ENCODE data around the gene CUEDC1.
"Not testable (repeated sequence)": the region's sequence is repeated elsewhere in the genome, so short reads cannot be mapped to it uniquely, and the experiment has no call there.

The CUEDC1 gene

GRCh38 chr17:57984261-57984890, 29.2 kb upstream of the CUEDC1 start:
- TF ChIP-seq CTCF (conservative IDR thresholded peaks at IDR 0.05; ENCODE audit: low read length) = no peak
- H3K4me3 ChIP-seq (ENCODE audit: low read length) = peak overlapping the region; percentile 25
- peak; percentile 87 for DNase-seq (ENCODE audit: low read depth)

GRCh38 chr17:57983446-57983845, 28.2 kb upstream of the CUEDC1 start:
- no peak for DNase-seq (ENCODE audit: low read depth)
- H3K4me3 ChIP-seq (ENCODE audit: low read length) = no peak overlapping the region
- no peak for TF ChIP-seq CTCF (conservative IDR thresholded peaks at IDR 0.05; ENCODE audit: low read length)

GRCh38 chr17:57982452-57983170, 27.4 kb upstream of the CUEDC1 start:
- no peak for TF ChIP-seq CTCF (conservative IDR thresholded peaks at IDR 0.05; ENCODE audit: low read length)
- H3K4me3 ChIP-seq (ENCODE audit: low read length) = no peak overlapping the region
- DNase-seq (ENCODE audit: low read depth) = no peak

GRCh38 chr17:57980522-57980921, 25.3 kb upstream of the CUEDC1 start:
- H3K4me3 ChIP-seq (ENCODE audit: low read length) = no peak overlapping the region
- DNase-seq (ENCODE audit: low read depth) = no peak
- no peak for TF ChIP-seq CTCF (conservative IDR thresholded peaks at IDR 0.05; ENCODE audit: low read length)

GRCh38 chr17:57979076-57979475, 23.9 kb upstream of the CUEDC1 start:
- TF ChIP-seq CTCF (conservative IDR thresholded peaks at IDR 0.05; ENCODE audit: low read length) = no peak
- DNase-seq (ENCODE audit: low read depth) = no peak
- no peak overlapping the region for H3K4me3 ChIP-seq (ENCODE audit: low read length)

- H3K4me3 ChIP-seq (ENCODE audit: low read length) = no peak overlapping the region
- TF ChIP-seq CTCF (conservative IDR thresholded peaks at IDR 0.05; ENCODE audit: low read length) = no peak
- DNase-seq (ENCODE audit: low read depth) = no peak
Observed at GRCh38 chr17:57976594-57976993, 21.4 kb upstream of the CUEDC1 start.

- no peak overlapping the region for H3K4me3 ChIP-seq (ENCODE audit: low read length)
Observed at GRCh38 chr17:57975044-57975443, 19.8 kb upstream of the CUEDC1 start.

GRCh38 chr17:57974053-57974824, 19.0 kb upstream of the CUEDC1 start:
- not testable (repeated sequence) for H3K4me3 ChIP-seq (ENCODE audit: low read length); DNase-seq (ENCODE audit: low read depth)

More at GRCh38 chr17:57975044-57975443, 19.8 kb upstream of the CUEDC1 start:
- DNase-seq (ENCODE audit: low read depth) = peak; percentile 55
- TF ChIP-seq CTCF (conservative IDR thresholded peaks at IDR 0.05; ENCODE audit: low read length) = no peak

Measured in AG10803 (cell line).